ENCODE results near the gene SPRED2.

GRCh38 chr2:65329525-65329924, 102.9 kb downstream of the SPRED2 start:
- no peak for TF ChIP-seq POLR2AphosphoS5 (IDR thresholded peaks at IDR 0.05; ENCODE audit: borderline replicate concordance, low read depth, low read length)
- TF ChIP-seq EZH2 (IDR thresholded peaks at IDR 0.05) = no peak
- no peak for TF ChIP-seq FOXP2 (optimal IDR thresholded peaks at IDR 0.05; ENCODE audit: control extremely low read depth, extremely low read length, insufficient read depth)
